ENCODE data around the gene MAEL. TPM values are rescaled to one million over a fixed set of nuclear protein-coding genes. Genes with fewer than 3 reads are reported as not detected.

The MAEL gene
- total and polyA plus RNA-seq, 4 donors = 0.03 to 0.06 TPM; not detected in 2

- WGBS, 2 donors = 86 to 94% methylated on average over 2 of the region's 2 CpGs
- Histone ChIP-seq H3K9me3 (ENCODE audit: control insufficient read depth in 4 of 4, insufficient read depth in 3 of 4, low read length in 3 of 4) (no peaks in the 10 kb centered on the region), H3K36me3 (ENCODE audit: control insufficient read depth in 4 of 4, insufficient read depth in 4 of 4, low read length in 4 of 4) (no peaks in the 10 kb centered on the region), H3K4me3 (no peak overlapping the region), H3K9ac (ENCODE audit: insufficient read depth in 1 of 2, low read length in 2 of 2) (no peak overlapping the region), H3K4me1 (ENCODE audit: control insufficient read depth in 5 of 5, insufficient read depth in 5 of 5, low read length in 5 of 5) (peaks cover 0 to 5% (median 0%) of the 10 kb centered on the region in 5 donors), H3K27ac (ENCODE audit: low read depth in 1 of 2, low read length in 1 of 2) (no peak overlapping the region), H3K27me3 (ENCODE audit: control insufficient read depth in 3 of 3, insufficient read depth in 3 of 3, low read length in 2 of 3) (no peaks in the 10 kb centered on the region)
- ATAC-seq (ENCODE audit: insufficient read depth, low FRiP score) (no peak), DNase-seq (no peak)
- TF ChIP-seq CTCF (IDR thresholded peaks at IDR 0.05; ENCODE audit: control extremely low read depth, extremely low read depth) = no peak
Measured at GRCh38 chr1:166956057-166956850, 32.8 kb upstream of the MAEL start.

GRCh38 chr1:166956872-166957271 is 32.2 kb upstream of the MAEL start:
- Histone ChIP-seq H3K9ac (ENCODE audit: insufficient read depth in 1 of 2, low read length in 2 of 2) (no peak overlapping the region), H3K27me3 (ENCODE audit: control insufficient read depth in 3 of 3, insufficient read depth in 3 of 3, low read length in 2 of 3) (peaks cover 0 to 3% (median 0%) of the 10 kb centered on the region in 3 donors), H3K4me3 (no peak overlapping the region), H3K27ac (ENCODE audit: low read depth in 1 of 2, low read length in 1 of 2) (no peak overlapping the region), H3K36me3 (ENCODE audit: control insufficient read depth in 4 of 4, insufficient read depth in 4 of 4, low read length in 4 of 4) (no peaks in the 10 kb centered on the region), H3K9me3 (ENCODE audit: control insufficient read depth in 4 of 4, insufficient read depth in 3 of 4, low read length in 3 of 4) (no peaks in the 10 kb centered on the region), H3K4me1 (ENCODE audit: control insufficient read depth in 5 of 5, insufficient read depth in 5 of 5, low read length in 5 of 5) (peaks cover 0 to 5% (median 0%) of the 10 kb centered on the region in 5 donors)
- ATAC-seq (ENCODE audit: insufficient read depth, low FRiP score) (no peak), DNase-seq (no peak)
- 76 to 95% methylated on average over 2 of the region's 2 CpGs for WGBS, 2 donors
- no peak for TF ChIP-seq CTCF (IDR thresholded peaks at IDR 0.05; ENCODE audit: control extremely low read depth, extremely low read depth)

GRCh38 chr1:166960858-166961474 is 28.1 kb upstream of the MAEL start:
- no peaks in the 10 kb centered on the region for H3K9me3 ChIP-seq (ENCODE audit: control insufficient read depth in 4 of 4, insufficient read depth in 3 of 4, low read length in 3 of 4)
- H3K4me1 ChIP-seq (ENCODE audit: control insufficient read depth in 5 of 5, insufficient read depth in 5 of 5, low read length in 5 of 5) = no peaks in the 10 kb centered on the region
- no peak for ATAC-seq (ENCODE audit: insufficient read depth, low FRiP score)
- WGBS, 2 donors = 97 to 98% methylated on average over 1 of the region's 1 CpG
- peaks cover 0 to 5% (median 0%) of the 10 kb centered on the region in 3 donors for H3K27me3 ChIP-seq (ENCODE audit: control insufficient read depth in 3 of 3, insufficient read depth in 3 of 3, low read length in 2 of 3)
- no peak overlapping the region for H3K4me3 ChIP-seq
- DNase-seq = no peak
- no peak overlapping the region for H3K27ac ChIP-seq (ENCODE audit: low read depth in 1 of 2, low read length in 1 of 2)
- no peak overlapping the region for H3K9ac ChIP-seq (ENCODE audit: insufficient read depth in 1 of 2, low read length in 2 of 2)
- H3K36me3 ChIP-seq (ENCODE audit: control insufficient read depth in 4 of 4, insufficient read depth in 4 of 4, low read length in 4 of 4) = no peaks in the 10 kb centered on the region
- no peak for TF ChIP-seq CTCF (IDR thresholded peaks at IDR 0.05; ENCODE audit: control extremely low read depth, extremely low read depth)
